Right lobe of liver (tissue), 6 donors: ENCODE measurements around the gene CREB5. TPM values are rescaled to one million over a fixed set of nuclear protein-coding genes. Genes with fewer than 3 reads are reported as not detected.

Source experiments
- ATAC-seq, 4 donors: fragments of 200-7000 bp; cut with Tn5 transposase; one replicate each; pipeline ENCODE4 v1.9.1; 2020; ENCODE audit warnings: mild to moderate bottlenecking in 4 of 4, moderate library complexity in 4 of 4
- DNase-seq, 3 donors: peaks; one replicate each; pipeline ENCODE4 v3.0.0-alpha.2; 2020
- H3K27ac ChIP-seq, 3 donors: fragments of 200-600 bp; one replicate each; pipeline ENCODE4 v1.8.0; 2022
- H3K27me3 ChIP-seq, 2 donors: fragments of 200-600 bp; one replicate each; pipeline ENCODE4 v1.8.0; 2022
- H3K36me3 ChIP-seq, 4 donors: fragments of 200-600 bp; sonication (generic) in 1 of 4; one replicate each; pipeline versions ENCODE4 v1.5.1 to v1.8.0; 2017 to 2022; ENCODE audit warnings: control low read depth in 1 of 4
- H3K4me1 ChIP-seq, 4 donors: fragments of 200-600 bp; sonication (generic) in 1 of 4; one replicate each; pipeline versions ENCODE4 v1.5.1 to v1.8.0; 2017 to 2022; ENCODE audit warnings: control low read depth in 1 of 4
- H3K4me3 ChIP-seq, 3 donors: fragments of 200-600 bp; one replicate each; pipeline ENCODE4 v1.8.0; 2022
- H3K9me3 ChIP-seq, 4 donors: fragments of 200-600 bp; sonication (generic) in 1 of 4; one replicate each; pipeline versions ENCODE4 v1.5.1 to v1.8.0; 2017 to 2022; ENCODE audit warnings: control low read depth in 1 of 4
- POLR2A ChIP-seq: fragments of 450-650 bp; IDR thresholded peaks from one replicate; pipeline ENCODE4 v1.6.1; 2017; ENCODE audit warnings: antibody characterized with exemption, mild to moderate bottlenecking
- WGBS: methylation state at CpG from one replicate; pipeline ENCODE4 v1.1.6; 2018; ENCODE audit warnings: low coverage, low lambda C conversion rate; ENCODE audit not compliant: insufficient coverage; ENCODE audit errors: missing lambda C conversion rate; 5-methylcytosine and 5-hydroxymethylcytosine counted together
- intact Hi-C, 2 donors: fragments of 100-400 bp; cut with DNase I; formaldehyde crosslinking; loops; one replicate each; pipeline versions ENCODE4 v1.11.2 to v1.14.1; 2022
- total RNA-seq, 6 experiments: library from RNA; depleted of rRNA in 2 of 6; stranded (reverse); fragments of >200 nt in 2 of 6; fragmentation: NEBNext Ultra II Directional in 3 of 6; extraction: Animal tissue kit (Norgen Biotek cat#: 25700) in 3 of 6; gene quantifications; one replicate each; pipeline versions ENCODE4 v1.1.0 to v1.2.4, GENCODE V29; 2016 to 2023
- TF ChIP-seq, protein P1 (sequence below), 4 donors: fragments of 200-600 bp in 3 of 4; fragments of 450-650 bp in 1 of 4; IDR thresholded peaks; one replicate each; pipeline versions ENCODE4 v1.5.1 to v1.8.0; 2016 to 2022; ENCODE audit warnings: antibody characterized with exemption in 4 of 4, mild to moderate bottlenecking in 2 of 4
- donor health status: DM: no; HTN: yes; CAD: no.
- donor health status: DM: no; HTN: no; CAD: no.
- donor health status: DM: no; HTN: no; CAD: no.
- donor health status: DM: no; HTN: yes; CAD: no.
- donor health status: DM: no; HTN: yes; CAD: no.

Gene CREB5
- total RNA-seq, 6 experiments from 2014 or later = 0.48 to 6.3 (median 1.4) TPM

DNA sequence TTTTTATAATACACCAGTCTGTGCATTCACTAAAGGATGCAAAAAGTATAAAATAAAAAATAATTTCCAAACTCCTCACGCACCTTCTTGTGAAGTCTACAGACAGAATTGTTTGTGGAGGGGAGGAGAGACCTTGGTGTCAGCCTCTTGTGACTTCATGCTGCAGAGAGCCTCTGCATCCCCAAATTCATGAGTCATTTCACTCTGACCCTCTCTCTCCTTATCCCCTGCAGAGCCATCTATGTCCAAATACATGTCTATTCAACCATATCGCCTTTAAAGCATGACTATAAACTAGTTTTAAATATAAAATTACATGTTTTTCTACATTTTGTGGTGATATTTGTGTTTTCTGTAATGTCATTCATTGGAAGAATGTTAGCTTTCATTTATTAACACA lies 6.0 kb downstream of the CREB5 start:
- intact Hi-C loops = no loop called here

DNA sequence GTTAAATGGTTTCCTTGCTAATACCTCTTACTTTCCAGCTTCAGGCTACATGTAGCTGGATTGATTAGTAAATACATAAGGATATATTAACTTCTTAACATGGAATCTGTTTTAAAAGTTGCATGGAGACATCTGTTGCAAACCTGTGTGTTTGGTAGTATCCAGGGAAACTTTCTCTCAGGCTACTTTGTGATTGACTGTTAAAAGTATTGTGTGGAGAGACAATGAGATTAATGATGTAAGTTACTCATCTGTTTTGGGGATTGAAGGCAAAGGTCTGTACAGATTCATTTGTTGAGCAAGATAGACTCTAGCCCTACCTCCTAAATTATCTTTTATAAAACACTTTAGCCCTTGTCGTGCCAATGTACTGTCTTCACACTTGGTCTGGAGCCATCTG lies 6.6 kb downstream of the CREB5 start:
- peaks cover 0 to 4% of the 10 kb centered on the region in 2 donors for H3K27me3 ChIP-seq
- no peak for ATAC-seq
- H3K4me3 ChIP-seq = no peak overlapping the region
- no peaks in the 10 kb centered on the region for H3K36me3 ChIP-seq
- TF ChIP-seq, protein P1, sequence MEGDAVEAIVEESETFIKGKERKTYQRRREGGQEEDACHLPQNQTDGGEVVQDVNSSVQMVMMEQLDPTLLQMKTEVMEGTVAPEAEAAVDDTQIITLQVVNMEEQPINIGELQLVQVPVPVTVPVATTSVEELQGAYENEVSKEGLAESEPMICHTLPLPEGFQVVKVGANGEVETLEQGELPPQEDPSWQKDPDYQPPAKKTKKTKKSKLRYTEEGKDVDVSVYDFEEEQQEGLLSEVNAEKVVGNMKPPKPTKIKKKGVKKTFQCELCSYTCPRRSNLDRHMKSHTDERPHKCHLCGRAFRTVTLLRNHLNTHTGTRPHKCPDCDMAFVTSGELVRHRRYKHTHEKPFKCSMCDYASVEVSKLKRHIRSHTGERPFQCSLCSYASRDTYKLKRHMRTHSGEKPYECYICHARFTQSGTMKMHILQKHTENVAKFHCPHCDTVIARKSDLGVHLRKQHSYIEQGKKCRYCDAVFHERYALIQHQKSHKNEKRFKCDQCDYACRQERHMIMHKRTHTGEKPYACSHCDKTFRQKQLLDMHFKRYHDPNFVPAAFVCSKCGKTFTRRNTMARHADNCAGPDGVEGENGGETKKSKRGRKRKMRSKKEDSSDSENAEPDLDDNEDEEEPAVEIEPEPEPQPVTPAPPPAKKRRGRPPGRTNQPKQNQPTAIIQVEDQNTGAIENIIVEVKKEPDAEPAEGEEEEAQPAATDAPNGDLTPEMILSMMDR (IDR thresholded peaks at IDR 0.05) = no peak
- no peak for TF ChIP-seq POLR2A
- H3K9me3 ChIP-seq = no peaks in the 10 kb centered on the region
- WGBS = 67% methylated on average over 1 of the region's 1 CpG
- intact Hi-C loops = no loop called here
- no peak for DNase-seq
- H3K4me1 ChIP-seq = no peaks in the 10 kb centered on the region
- no peak overlapping the region for H3K27ac ChIP-seq

More for the DNA sequence above, 6.0 kb downstream of the CREB5 start:
- Histone ChIP-seq H3K27ac (no peak overlapping the region), H3K9me3 (no peaks in the 10 kb centered on the region), H3K4me3 (no peak overlapping the region), H3K4me1 (no peaks in the 10 kb centered on the region), H3K36me3 (no peaks in the 10 kb centered on the region), H3K27me3 (peaks cover 0 to 6% of the 10 kb centered on the region in 2 donors)
- 72% methylated on average over 2 of the region's 2 CpGs for WGBS
- no peak for TF ChIP-seq POLR2A
- TF ChIP-seq, protein P1 (IDR thresholded peaks at IDR 0.05) = no peak
- no peak for DNase-seq
- ATAC-seq = no peak

DNA sequence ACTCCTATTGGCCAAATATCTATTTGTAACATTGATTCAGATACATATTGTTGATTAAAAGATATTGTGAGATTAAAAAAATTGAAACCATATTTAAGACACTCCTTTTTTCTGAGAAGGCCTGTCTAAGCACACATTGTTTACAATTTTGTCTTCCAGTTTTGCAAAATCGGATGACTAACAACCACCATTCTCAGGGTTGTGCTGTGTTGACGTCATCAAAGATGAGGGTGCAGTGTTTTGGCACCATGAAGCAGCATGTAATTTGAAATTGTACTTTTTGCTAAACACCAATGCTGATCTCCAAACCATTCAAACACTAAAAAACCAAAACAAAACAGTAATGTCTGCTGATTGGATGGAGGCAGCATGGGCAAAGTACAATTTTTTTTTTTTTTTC lies 7.4 kb downstream of the CREB5 start:
- no peak for DNase-seq
- Histone ChIP-seq H3K36me3 (no peaks in the 10 kb centered on the region), H3K4me3 (no peak overlapping the region), H3K27me3 (no peaks in the 10 kb centered on the region), H3K27ac (no peak overlapping the region), H3K9me3 (no peaks in the 10 kb centered on the region), H3K4me1 (no peaks in the 10 kb centered on the region)
- intact Hi-C loops = no loop called here
- no peak for TF ChIP-seq POLR2A
- TF ChIP-seq, protein P1 (IDR thresholded peaks at IDR 0.05) = no peak
- ATAC-seq = no peak
- WGBS = 44% methylated on average over 2 of the region's 2 CpGs

DNA sequence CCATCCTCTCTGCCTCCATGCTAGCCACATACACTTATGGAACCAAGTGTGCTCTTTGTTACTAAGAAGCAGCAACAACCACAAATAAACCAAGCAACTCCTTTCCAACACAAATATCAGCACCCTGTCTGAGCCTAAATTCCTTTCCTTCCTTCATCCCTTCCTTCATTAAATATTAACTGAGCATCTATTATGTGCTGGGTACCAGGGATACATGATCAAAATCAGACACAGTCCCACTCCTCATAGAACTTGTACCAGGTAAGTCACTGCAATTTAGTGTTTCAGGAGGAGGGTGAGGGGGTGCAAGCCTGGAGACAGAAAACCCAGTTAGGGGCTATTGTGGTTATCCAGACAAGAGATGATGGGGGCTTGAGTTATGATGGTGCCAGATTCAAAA lies 10.8 kb downstream of the CREB5 start:
- H3K27me3 ChIP-seq = no peaks in the 10 kb centered on the region
- no peak overlapping the region for H3K4me3 ChIP-seq
- no peak overlapping the region for H3K27ac ChIP-seq
- no peak for TF ChIP-seq POLR2A
- TF ChIP-seq, protein P1 (IDR thresholded peaks at IDR 0.05) = no peak
- H3K9me3 ChIP-seq = no peaks in the 10 kb centered on the region
- ATAC-seq = no peak
- no peaks in the 10 kb centered on the region for H3K4me1 ChIP-seq
- H3K36me3 ChIP-seq = no peaks in the 10 kb centered on the region
- intact Hi-C loops = no loop called here
- DNase-seq = no peak

DNA sequence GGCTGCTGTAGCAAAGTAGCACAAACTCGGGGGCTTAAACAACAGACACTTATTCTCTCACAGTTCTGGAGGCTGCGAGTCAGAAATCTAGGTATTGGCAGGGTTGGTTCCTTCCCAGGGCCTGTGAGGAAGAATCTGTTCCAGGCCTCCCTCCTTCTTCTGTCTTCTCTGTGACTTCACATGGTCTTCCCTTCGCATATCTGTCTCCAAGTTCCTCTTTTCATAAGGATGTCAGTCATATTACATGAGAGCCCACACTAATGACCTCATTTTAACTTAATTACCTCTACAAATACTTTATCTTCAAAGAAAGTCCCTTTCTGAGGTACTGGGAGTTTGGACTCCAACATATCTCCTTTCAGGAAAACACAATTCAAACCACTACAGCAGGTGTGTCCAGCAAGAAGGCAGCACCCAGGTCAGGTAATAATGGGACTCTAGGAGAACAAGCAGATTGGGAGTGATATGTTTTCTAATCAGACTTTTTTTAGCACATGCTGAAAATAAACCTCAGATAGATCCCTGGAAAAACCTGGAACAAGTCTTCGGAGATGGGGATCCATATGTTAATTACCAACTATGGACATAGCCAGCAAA lies 11.7 kb downstream of the CREB5 start:
- Histone ChIP-seq H3K36me3 (no peaks in the 10 kb centered on the region), H3K27ac (no peak overlapping the region), H3K4me3 (no peak overlapping the region), H3K27me3 (no peaks in the 10 kb centered on the region), H3K9me3 (no peaks in the 10 kb centered on the region), H3K4me1 (no peaks in the 10 kb centered on the region)
- TF ChIP-seq POLR2A = no peak
- 65% methylated on average over 4 of the region's 4 CpGs for WGBS
- ATAC-seq = no peak
- no peak for DNase-seq
- intact Hi-C loops = no loop called here
